A549 treated with GW870086 at 1 μM for 4 hours (cell line): ENCODE measurements around the gene RCAN1. TPM values are rescaled to one million over a fixed set of nuclear protein-coding genes. Genes with fewer than 3 reads are reported as not detected.

Source experiments
- total RNA-seq: library from RNA; stranded (reverse); fragments of 200-300 nt; extraction: Qiagen RNA extraction; gene quantifications from 5 replicates; pipeline ENCODE4 v1.2.3, GENCODE V29; 2022; ENCODE audit warnings: low read depth

Gene RCAN1
- total RNA-seq: 16.1 to 18.3 TPM (median 16.4 TPM) in 5 replicates

DNA sequence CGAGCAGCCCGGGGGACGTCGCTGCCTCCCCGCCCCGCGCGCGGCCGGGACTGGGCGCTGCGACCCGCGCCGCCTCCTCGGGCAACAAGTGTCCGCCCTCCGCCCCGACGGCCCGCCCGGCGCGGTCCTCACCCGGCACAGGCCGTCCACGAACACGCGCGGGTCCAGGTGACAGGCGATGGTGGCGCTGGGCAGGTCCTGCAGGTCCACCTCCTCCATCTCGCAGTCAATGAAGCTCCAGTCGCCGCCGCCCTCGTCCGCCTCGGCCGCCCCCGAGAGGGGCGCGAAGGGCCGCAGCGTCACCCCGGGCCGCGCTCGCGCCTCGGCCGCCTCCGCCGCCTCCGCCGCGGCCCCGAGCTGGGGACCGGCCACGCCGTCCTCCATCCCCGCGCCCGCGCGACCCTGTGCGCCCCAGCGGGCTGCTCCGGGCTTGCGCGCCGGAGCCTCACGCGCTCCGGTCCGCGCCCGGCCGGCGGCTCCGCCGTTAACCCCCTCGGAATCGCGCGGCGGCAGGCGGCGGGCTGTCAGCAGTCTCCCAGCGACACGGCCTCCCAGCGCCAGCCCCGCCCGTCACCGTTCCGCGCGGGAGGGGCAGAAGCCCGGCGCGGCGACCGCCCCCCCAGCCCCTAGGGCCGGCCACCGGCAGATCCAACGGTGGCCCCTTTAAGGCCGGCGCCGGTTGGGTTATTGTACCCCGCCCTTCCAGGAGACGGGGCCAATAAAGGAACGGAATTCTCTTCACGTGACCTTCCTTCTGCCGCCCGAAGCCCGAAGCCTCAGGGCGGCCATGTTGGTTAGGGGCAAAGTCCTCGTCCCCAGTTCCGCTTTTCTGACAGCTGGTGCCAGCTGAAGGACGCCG lies at the start of gene RCAN1:
RCAN1 (minus strand) TSS at position 486 of the 859 bp plus-strand sequence; CDS start at position 384, 102 bp downstream.

DNA sequence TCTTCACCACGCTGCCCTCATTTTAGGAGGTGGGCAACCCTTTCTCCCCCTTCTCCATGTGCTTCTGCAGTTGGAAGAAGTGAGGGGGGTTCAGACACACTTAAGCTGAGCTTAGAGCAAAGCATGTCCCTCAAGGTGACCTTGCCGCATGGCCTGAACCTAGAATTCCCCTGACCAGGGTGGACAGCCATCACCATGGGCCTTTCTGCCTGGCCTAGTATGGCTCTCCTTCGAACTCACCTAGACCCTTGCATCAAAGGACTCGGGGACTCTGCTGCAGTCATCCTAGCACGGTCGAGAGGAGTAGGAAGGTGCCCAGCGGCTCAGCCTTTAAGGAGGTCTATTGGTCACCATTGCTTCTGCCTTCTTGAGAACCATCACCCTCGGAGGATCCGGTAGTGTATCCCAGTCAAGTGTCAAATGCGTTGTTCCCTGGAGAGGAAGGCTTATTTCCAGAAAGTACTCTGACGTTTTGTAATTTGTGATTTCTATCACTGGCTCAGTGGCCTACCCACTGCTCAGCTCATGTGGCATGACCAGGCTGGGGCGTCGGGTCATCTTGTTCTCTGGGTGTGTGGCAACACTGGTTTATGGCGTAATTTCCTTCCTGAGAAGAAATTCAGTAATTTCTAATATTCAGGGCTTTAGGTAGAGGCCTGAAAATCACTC lies 103.0 kb downstream of the RCAN1 start, which contains the start of gene KCNE1:
KCNE1 (minus strand) TSS at position 424 of the 669 bp plus-strand sequence. CDS start 62,576 bp downstream, outside the sequence.

Other genes starting within 250 kb of the RCAN1 start
- 12.3 to 22.5 TPM (median 18.4 TPM) in 5 replicates for gene SMIM11, start 239.6 kb downstream of the RCAN1 start, total RNA-seq
- not detected in 5 replicates for gene SMIM34, start 191.2 kb downstream of the RCAN1 start, total RNA-seq
- not detected in 5 replicates for gene KCNE1, start 102.9 kb downstream of the RCAN1 start, total RNA-seq
- gene CLIC6, start 53.9 kb upstream of the RCAN1 start, total RNA-seq: 0.07 to 0.09 TPM (median 0.08 TPM) in 4 of 5 replicates, not detected in the other